HUES64 (cell line): ENCODE results near the gene BRME1.

Experiments used
- H3K27ac ChIP-seq: 2 replicates; pipeline ENCODE4 v1.7.0; 2013; ENCODE audit warnings: low read depth, low read length, inconsistent platforms
- H3K27me3 ChIP-seq: 2 replicates; pipeline ENCODE4 v1.6.1; 2013; ENCODE audit warnings: mild to moderate bottlenecking, low read length; ENCODE audit not compliant: insufficient read depth
- H3K36me3 ChIP-seq: 2 replicates; pipeline ENCODE4 v1.6.1; 2013; ENCODE audit warnings: mild to moderate bottlenecking, low read length; ENCODE audit not compliant: insufficient read depth
- H3K4me1 ChIP-seq: 2 replicates; pipeline ENCODE4 v1.6.1; 2013; ENCODE audit warnings: mild to moderate bottlenecking, low read length, moderate library complexity; ENCODE audit not compliant: insufficient read depth
- H3K4me3 ChIP-seq: 2 replicates; pipeline ENCODE4 v1.5.1; 2013; ENCODE audit warnings: mild to moderate bottlenecking, low read length, moderate library complexity
- H3K9ac ChIP-seq: 2 replicates; pipeline ENCODE4 v1.6.1; 2013; ENCODE audit warnings: mild to moderate bottlenecking, low read depth, low read length
- H3K9me3 ChIP-seq: 2 replicates; pipeline ENCODE4 v1.6.1; 2013; ENCODE audit warnings: low read depth, low read length; ENCODE audit not compliant: insufficient read depth
- whole genome bisulfite sequencing: fragments of 150-250, 120-280 bp; methylation state at CpG from one replicate; pipeline ENCODE4 v1.1.7; 2013; ENCODE audit warnings: missing lambda C conversion rate; 5-methylcytosine and 5-hydroxymethylcytosine counted together

The BRME1 gene

DNA sequence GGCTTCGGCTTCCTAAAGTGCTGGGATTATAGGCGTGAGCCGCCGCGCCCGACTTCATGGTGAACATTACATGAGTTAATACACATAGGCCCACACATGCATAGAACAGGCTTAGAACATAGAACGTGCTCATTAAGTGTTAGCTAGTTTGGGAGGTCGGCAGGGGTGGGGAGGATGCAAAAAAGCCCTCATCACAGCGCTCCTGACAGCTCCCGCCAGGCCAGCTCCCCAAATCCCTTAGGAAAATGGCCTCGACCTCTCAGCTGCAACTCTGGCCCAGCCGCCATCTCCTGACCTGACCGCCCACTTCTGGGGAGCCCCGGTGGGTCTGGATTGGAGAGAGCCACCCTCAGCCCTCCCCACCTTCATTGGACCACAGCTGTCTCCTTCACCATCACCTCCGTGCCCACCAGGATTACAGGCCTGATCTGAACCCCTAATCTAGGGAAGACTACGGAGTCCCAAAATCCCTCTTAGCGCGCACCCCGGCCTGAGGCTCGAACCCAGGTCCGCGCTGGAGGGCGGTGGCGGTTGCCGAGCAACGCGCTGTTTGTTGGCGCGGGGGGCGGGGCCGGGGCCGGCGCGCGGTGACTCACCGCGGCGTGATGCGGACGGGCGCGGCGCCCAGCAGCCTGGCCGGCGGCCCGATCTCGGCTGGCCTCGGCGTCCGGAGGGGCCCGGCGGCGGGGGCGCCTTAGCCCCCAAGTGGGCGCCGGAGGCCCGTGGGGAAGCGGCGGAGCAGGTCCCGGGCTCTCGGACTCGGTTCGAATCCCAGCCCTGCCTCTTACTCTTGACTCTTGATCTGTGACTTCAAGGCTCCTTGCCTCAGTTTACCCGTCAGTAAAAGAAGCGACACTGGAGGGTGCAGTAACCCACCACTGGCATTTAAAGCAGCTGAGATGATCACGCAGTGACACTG, 55.7 kb downstream of the BRME1 start:
- H3K27ac ChIP-seq, result peak overlapping the region; percentile 72; the same call in 1 of the 2 replicates

DNA sequence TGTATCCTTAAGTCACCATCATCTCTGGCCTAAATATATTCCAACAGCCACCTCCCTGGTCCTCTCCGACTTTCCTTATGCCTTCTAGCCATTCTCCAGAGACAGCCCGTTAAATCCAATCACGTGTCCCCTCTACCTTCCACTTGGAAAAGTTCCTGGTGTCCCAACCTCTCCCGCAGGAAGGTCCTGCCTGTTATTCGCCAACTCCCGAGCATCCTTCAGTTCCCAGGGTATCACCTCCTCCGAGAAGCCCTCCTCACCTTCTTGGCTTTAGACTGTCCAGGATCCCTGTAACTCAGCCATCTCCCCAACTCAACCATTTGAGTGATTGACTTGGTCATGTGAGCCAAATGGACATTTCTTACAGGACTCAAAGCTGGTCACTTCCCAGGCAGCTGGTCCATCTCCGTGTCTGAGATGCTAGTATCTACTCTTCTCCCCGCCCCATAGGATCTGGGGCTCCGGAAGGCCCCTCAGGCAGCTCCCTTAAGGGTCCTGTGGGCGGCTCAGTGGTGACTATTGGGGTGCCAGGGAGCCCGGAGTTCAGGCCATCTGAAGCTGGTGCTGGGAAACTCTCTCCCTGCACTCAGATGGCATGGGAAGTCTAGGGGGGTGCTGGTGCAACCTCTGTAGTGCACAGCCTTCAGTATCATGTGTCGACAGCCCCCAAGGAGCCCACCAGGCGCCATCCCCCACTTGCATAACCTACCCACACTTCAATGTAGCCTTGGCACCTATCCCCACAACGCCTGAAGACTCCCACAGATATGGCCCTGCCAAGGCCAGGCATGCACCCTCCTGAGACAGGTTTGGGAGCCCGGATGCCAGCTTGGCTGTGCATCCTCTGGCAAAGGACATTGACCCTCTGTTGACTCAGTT, 56.9 kb downstream of the BRME1 start:
- Histone ChIP-seq H3K36me3 (no peaks in the 10 kb centered on the region), H3K4me1 (peaks cover 22% of the 10 kb centered on the region), H3K9ac (no peak overlapping the region; the same call in 1 of the 2 replicates), H3K4me3 (no peak overlapping the region), H3K9me3 (no peaks in the 10 kb centered on the region), H3K27ac (no peak overlapping the region), H3K27me3 (no peaks in the 10 kb centered on the region)
- 78% methylated on average over 16 of the region's 16 CpGs for WGBS

More for the DNA sequence above, 55.7 kb downstream of the BRME1 start:
- WGBS, result 20% methylated on average over 65 of the region's 66 CpGs
- peaks cover 19% of the 10 kb centered on the region for H3K4me1 ChIP-seq
- no peaks in the 10 kb centered on the region for H3K9me3 ChIP-seq
- no peaks in the 10 kb centered on the region for H3K36me3 ChIP-seq
- no peaks in the 10 kb centered on the region for H3K27me3 ChIP-seq
- H3K4me3 ChIP-seq, result peak overlapping the region; percentile 32
- H3K9ac ChIP-seq, result peak overlapping the region; percentile 63

- H3K9ac ChIP-seq, result no peak overlapping the region
- peaks cover 29% of the 10 kb centered on the region for H3K4me1 ChIP-seq
Observed at GRCh38 chr19:13848340-13848677, 57.6 kb downstream of the BRME1 start.

GRCh38 chr19:13847407-13848339, 58.2 kb downstream of the BRME1 start:
- Histone ChIP-seq H3K9ac (peak overlapping the region; percentile 97), H3K27me3 (no peaks in the 10 kb centered on the region), H3K9me3 (no peaks in the 10 kb centered on the region), H3K4me3 (peak overlapping the region; percentile 71), H3K36me3 (no peaks in the 10 kb centered on the region), H3K4me1 (peaks cover 33% of the 10 kb centered on the region), H3K27ac (peak overlapping the region; percentile 99)
- 7% methylated on average over 40 of the region's 47 CpGs for WGBS

More at GRCh38 chr19:13848340-13848677, 57.6 kb downstream of the BRME1 start:
- Histone ChIP-seq H3K27ac (peak overlapping the region; percentile 99; the same call in 1 of the 2 replicates), H3K9me3 (no peaks in the 10 kb centered on the region), H3K36me3 (no peaks in the 10 kb centered on the region), H3K27me3 (no peaks in the 10 kb centered on the region), H3K4me3 (no peak overlapping the region)
- WGBS, result 75% methylated on average over 1 of the region's 4 CpGs

DNA sequence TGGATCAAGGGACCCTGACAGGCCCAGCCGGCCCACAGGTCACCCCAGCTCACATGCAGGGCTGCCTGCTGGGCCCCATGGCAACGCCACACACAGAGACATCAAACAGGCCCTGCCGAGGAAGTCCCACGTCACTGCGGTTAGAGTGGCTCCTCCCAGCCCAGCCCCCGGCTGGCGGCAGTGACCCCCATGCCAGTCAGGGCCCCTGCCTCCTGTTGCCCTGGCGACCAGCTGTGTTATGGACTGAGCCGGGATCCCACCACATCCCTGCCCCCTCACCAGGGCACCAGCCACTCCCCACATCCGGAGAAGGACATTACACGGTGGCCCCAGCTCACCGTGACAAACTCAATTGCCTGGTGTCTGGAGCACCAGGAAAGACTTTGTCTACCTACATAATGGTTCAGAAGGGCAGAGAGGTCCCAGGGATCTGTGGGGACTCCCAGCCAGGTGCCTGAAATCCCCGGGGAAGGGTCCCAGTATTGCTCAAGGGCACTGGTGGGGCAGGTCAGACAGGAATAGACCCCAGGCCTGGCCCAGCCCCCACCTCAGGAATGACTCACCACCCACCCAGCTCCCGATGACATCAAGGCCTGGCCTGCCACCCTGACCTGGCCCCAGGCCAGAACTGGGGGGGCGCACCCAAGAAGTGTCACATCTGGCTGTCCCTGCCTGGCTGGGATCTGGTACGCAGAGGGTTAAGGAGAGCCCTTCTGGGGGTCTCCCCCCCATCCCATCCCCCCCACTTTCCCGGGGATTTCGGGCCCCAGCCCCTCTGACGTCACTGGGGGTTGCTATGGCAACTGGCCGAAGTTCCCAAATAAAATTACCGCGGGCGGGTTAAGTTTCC, 59.1 kb downstream of the BRME1 start:
- Histone ChIP-seq H3K36me3 (no peaks in the 10 kb centered on the region), H3K9me3 (no peaks in the 10 kb centered on the region), H3K4me3 (peak overlapping the region; percentile 71), H3K27ac (peak overlapping the region; percentile 99), H3K9ac (peak overlapping the region; percentile 97), H3K27me3 (no peaks in the 10 kb centered on the region), H3K4me1 (peaks cover 33% of the 10 kb centered on the region)
- 3% methylated on average over 23 of the region's 23 CpGs for WGBS

GRCh38 chr19:13844130-13844631, 61.7 kb downstream of the BRME1 start:
- H3K9me3 ChIP-seq, result no peaks in the 10 kb centered on the region
- H3K4me3 ChIP-seq, result no peak overlapping the region
- H3K4me1 ChIP-seq, result peaks cover 34% of the 10 kb centered on the region
- no peaks in the 10 kb centered on the region for H3K36me3 ChIP-seq
- WGBS, result 69% methylated on average over 7 of the region's 7 CpGs
- H3K27ac ChIP-seq, result peak overlapping the region; percentile 45; the same call in 1 of the 2 replicates
- H3K9ac ChIP-seq, result no peak overlapping the region
- H3K27me3 ChIP-seq, result no peaks in the 10 kb centered on the region

GRCh38 chr19:13843104-13843921, 62.6 kb downstream of the BRME1 start:
- no peaks in the 10 kb centered on the region for H3K36me3 ChIP-seq
- H3K4me1 ChIP-seq, result peaks cover 29% of the 10 kb centered on the region
- peak overlapping the region; percentile 66 for H3K27ac ChIP-seq
- 36% methylated on average over 24 of the region's 24 CpGs for WGBS
- no peaks in the 10 kb centered on the region for H3K9me3 ChIP-seq
- peak overlapping the region; percentile 79 for H3K4me3 ChIP-seq
- no peaks in the 10 kb centered on the region for H3K27me3 ChIP-seq
- peak overlapping the region; percentile 67 for H3K9ac ChIP-seq

DNA sequence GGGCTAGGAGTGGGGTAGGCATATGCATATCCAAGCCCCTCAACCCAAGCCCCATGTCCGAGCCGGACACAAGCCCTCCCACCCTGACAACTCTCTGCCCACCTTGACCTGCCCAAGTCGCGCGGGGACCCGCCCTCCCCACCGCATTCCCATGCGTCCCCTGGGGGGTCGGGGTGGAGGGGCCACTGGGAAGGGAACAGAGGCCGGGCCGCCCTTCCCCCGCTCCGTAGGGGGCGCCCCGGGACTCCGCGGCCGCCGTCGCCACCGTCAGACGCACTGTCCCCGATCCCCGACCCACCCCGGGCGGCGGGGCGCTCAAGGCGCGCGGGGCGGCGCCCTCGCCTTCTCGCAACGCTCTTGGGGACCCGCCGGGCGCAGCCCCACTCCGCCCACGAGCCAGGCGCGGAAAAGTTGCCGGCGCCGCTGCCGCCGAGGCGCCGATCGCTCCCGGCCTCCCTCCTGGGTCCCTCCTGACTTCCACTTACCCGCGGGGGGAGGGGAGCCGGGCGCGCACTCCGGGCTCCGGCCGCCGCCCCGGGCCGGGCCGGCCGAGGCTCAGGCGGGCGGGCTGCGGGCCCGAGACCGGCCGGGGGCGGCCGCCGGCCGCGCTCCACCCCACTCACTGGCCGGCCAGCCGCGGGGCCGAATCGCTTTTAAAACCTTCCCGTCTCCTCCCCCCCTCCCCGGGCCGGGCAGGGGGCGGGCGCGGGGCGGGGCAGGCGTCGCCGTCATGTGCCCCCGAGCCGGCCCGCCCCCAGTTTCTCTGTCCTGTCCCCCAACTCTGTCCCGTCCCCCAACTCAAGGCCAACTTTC, 63.4 kb downstream of the BRME1 start:
- WGBS, result under 1% methylated on average over 95 of the region's 95 CpGs
- H3K4me3 ChIP-seq, result peak overlapping the region; percentile 79
- peak overlapping the region; percentile 66 for H3K27ac ChIP-seq
- H3K4me1 ChIP-seq, result peaks cover 26% of the 10 kb centered on the region
- peak overlapping the region; percentile 81 for H3K9ac ChIP-seq
- no peaks in the 10 kb centered on the region for H3K36me3 ChIP-seq
- no peaks in the 10 kb centered on the region for H3K9me3 ChIP-seq
- H3K27me3 ChIP-seq, result no peaks in the 10 kb centered on the region

- H3K4me1 ChIP-seq, result peaks cover 26% of the 10 kb centered on the region
- no peaks in the 10 kb centered on the region for H3K27me3 ChIP-seq
- WGBS, result 15% methylated on average over 8 of the region's 11 CpGs
- H3K36me3 ChIP-seq, result no peaks in the 10 kb centered on the region
- H3K27ac ChIP-seq, result no peak overlapping the region; the same call in 1 of the 2 replicates
- H3K4me3 ChIP-seq, result peak overlapping the region; percentile 79
- no peaks in the 10 kb centered on the region for H3K9me3 ChIP-seq
- no peak overlapping the region; the same call in 1 of the 2 replicates for H3K9ac ChIP-seq
Observed at GRCh38 chr19:13841962-13842290, 64.0 kb downstream of the BRME1 start.
